HG03571 (cell line): ENCODE data around the gene KRTAP12-4.
"Not testable (repeated sequence)": the region's sequence is repeated elsewhere in the genome, so short reads cannot be mapped to it uniquely, and the experiment has no call there.

Experiments used
- ATAC-seq: cut with Tn5 transposase; IDR thresholded peaks from one replicate; pipeline ENCODE4 v1.9.1; 2021; ENCODE audit not compliant: unreplicated experiment

Gene KRTAP12-4

GRCh38 chr21:44637018-44637850 is 17.2 kb downstream of the KRTAP12-4 start, which contains the start of gene KRTAP10-10:
KRTAP10-10 (plus strand) TSS chr21:44637356; CDS start chr21:44637418, 62 bp downstream.
- ATAC-seq = no peak

GRCh38 chr21:44636209-44637017 is 18.0 kb downstream of the KRTAP12-4 start:
- no peak for ATAC-seq

DNA sequence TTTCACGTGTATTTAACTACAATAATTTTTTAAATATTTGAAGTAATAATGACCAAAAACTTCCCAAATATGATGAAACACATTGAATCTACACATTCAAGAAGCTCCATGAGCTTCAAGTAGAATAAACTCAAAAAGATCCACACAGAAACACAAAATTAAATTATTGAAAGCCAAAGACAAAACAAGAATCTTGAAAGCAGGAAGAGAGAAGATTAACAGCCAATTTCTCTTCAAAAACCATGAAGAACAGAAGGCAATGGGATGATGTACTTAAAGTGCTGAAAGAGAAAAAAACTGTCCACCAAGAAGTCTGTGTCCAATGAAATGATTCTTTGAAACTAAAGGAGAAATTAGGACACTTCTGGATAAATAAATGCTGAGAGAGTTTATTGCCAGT is 22.4 kb downstream of the KRTAP12-4 start:
- ATAC-seq = no peak

DNA sequence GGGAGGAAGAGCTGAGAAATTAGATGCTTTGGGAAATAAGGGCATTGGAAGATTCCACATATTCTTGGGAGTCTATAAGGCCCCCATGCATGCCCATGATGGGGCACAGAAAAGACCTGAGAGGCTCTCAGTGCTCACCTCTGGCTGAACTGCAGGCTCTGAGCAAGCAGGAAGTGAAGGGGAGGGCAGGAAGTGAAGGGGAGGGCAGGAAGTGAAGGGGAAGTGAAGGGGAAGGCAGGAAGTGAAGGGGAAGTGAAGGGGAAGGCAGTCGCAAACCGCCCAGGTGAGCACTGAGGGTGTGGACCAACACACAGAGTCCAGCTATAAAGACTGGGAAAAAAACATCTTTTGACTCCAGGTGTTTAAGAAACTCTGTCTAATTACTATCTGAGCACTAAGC is 24.0 kb downstream of the KRTAP12-4 start:
- ATAC-seq = no peak

DNA sequence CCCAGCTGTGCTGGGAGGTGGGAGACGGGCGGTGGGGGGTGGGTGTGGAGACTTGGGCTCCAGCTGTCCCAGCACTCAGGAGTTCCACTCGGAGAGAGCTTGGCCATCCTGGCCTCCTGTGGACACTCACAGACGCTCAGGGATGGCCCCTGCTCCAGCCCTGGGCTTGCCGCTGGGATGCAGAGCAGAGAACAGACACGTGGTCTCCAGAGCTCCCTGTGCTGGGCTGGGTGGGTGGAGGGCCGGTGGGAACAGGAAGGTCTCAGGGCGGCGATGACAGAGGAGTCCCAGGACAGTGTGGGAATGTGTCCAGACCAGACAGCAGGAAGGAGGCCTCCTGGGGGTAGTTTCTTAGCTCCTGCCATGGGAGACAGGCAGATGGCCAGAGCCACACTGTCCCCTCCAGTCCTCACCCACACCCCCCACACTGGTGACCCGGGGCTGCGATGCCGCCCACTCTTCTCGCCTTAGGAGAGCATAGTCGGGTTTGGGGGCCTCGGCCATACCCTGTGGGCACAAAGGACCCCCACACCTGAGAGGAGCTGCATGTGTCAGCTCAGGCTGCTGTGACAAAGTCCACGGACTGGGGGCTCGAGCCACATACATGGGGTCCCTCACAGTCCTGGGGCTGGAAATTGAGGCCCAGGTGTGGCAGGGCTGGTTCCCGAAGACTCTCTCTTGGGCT is 25.6 kb downstream of the KRTAP12-4 start:
- ATAC-seq = no peak

DNA sequence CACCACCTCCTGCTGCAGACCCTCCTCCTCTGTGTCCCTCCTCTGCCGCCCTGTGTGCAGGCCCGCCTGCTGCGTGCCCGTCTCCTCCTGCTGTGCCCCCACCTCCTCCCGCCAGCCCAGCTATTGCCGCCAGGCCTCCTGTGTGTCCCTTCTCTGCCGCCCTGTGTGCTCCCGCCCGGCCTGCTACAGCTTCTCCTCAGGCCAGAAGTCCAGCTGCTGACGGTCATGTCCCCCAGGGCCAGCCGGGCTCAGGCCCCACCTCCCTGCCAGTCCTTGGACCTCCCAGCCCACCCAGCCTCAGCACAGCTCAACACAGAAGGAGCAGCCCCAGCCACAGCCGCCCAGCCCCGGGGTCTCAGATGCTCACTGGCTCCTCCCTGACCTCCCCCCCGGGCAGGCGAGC is 26.6 kb downstream of the KRTAP12-4 start:
- ATAC-seq = not testable (repeated sequence)

DNA sequence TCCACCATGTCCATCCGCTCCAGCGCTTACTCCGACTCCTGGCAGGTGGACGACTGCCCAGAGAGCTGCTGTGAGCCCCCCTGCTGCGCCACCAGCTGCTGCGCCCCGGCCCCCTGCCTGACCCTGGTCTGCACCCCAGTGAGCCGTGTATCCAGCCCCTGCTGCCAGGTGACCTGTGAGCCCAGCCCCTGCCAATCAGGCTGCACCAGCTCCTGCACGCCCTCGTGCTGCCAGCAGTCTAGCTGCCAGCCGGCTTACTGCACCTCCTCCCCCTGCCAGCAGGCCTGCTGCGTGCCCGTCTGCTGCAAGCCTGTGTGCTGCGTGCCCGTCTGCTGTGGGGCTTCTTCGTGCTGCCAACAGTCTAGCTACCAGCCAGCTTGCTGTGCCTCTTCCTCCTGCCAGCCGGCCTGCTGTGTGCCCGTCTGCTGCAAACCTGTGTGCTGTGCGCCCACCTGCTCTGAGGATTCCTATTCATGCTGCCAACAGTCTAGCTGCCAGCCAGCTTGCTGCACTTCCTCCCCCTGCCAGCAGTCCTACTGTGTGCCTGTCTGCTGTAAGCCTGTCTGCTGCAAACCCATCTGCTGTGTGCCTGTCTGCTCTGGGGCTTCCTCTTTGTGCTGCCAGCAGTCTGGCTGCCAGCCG is 27.2 kb downstream of the KRTAP12-4 start:
- not testable (repeated sequence) for ATAC-seq

- no peak for ATAC-seq
These were observed 27.8 kb downstream of the KRTAP12-4 start, which contains the start of gene KRTAP10-9 for GRCh38 chr21:44626673-44627143. KRTAP10-9 (plus strand) TSS chr21:44627093; CDS start chr21:44627172, 79 bp downstream.

GRCh38 chr21:44626262-44626661 is 28.2 kb downstream of the KRTAP12-4 start:
- no peak for ATAC-seq

DNA sequence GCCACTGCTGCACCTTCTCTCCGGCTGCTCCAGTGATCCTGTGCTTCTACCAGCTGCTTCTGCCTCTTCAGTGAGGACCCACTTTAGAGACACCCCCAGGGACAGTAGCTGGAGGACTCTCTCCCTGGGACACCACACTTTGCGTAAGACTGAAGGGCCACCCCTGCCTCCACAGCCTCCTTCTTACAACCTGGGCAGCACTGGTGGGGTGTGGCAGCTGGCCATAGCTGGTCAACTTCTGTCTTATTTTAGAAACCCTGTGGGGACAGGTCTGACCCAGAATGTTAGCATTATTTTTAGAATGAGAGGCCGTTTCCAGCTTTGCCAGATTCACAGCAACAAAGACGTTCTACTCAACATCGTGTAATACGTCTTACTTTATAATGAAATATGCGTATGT is 28.7 kb downstream of the KRTAP12-4 start:
- no peak for ATAC-seq

DNA sequence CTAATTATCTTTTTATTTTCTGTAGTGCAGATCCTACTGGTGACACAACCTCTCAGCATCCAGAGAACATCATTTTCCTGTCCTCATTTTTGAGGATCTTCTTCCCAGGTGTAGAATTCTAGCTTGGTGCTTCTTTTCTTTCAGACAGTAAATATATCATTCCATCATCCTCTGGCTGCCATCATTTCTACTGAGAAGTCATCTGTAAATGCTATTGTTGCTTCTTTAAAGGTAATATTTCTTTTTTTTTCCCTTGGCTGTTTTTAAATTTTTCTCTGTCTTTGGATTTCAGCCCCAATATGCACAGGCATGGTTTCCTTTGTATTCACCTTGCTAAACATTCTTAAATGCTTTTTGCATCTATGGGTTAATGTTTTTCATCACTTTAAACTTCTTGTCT is 30.9 kb downstream of the KRTAP12-4 start:
- no peak for ATAC-seq

DNA sequence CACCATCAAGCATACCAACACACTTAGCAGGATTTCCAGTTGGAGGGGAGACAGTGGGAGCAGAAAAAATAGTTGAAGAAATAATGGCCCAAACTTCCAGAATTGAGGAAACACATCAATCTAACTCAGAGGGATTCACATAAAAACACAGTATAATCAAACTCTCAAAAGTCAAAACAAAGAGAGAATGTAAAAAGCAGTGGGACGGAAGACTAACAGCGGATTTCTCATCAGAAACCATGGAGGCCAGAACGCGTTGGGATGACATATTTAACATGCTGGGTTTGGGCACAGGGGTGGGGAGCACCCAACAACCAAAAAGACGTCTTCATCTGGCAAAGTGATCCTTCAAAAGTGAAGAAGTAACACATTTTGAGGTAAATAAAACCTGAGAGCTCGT is 34.6 kb downstream of the KRTAP12-4 start:
- ATAC-seq = no peak

- no peak for ATAC-seq
These were observed 35.5 kb downstream of the KRTAP12-4 start for GRCh38 chr21:44618909-44619308.

DNA sequence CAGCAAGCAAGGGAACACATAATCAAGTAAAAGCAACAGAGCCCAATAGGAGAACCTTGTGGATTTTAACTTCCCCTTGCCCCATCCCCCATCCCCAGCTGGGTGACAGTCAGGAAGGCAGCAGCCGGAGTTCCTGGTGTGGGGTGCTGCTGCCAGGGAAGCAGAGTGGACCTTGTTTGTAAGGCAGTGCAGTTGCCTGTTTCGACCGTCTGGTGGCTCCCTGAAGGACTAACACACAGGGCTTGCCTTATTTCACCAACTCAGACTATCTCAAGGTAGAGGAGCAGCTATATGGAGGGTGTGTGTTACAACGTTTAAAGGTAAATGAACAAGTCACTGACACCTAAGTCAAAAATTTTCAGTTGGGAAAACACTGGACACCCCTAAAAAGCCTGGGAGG is 36.0 kb downstream of the KRTAP12-4 start:
- no peak for ATAC-seq

DNA sequence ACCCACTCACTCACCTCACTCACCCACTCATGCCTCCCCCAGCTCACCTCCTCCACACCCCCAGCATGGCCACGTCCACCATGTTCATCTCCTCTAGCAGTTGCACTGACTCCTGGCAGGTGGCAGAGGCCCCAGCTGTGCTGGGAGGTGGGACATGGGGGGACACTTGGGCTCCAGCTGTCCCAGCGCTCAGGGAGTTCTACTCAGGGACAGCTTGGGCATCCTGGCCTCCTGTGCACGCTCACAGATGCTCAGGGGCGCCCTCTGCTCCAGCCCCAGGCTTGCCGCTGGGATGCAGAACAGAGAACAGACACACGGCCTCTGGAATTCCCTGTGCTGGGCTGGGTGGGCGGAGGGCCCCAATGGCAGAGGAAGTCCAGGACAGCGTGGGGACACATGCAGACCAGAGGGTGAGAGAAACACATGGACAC is 37.4 kb downstream of the KRTAP12-4 start:
- no peak for ATAC-seq

DNA sequence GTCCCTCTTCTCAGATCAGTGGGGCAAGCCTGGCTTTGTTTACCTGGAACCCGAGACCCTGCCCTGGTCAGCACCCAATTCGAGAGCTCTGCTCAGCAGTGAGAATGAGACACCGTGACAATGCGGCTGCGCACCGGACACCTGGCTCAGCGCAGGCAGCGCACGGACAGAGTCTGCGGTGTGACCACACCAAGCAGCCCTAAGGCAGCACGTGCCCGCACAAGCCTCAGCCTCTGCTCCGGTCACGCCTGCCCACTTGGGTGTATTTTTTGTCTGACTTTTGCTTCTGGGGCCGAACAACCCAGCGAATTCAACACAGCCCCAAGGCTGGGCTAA is 37.9 kb downstream of the KRTAP12-4 start:
- no peak for ATAC-seq

DNA sequence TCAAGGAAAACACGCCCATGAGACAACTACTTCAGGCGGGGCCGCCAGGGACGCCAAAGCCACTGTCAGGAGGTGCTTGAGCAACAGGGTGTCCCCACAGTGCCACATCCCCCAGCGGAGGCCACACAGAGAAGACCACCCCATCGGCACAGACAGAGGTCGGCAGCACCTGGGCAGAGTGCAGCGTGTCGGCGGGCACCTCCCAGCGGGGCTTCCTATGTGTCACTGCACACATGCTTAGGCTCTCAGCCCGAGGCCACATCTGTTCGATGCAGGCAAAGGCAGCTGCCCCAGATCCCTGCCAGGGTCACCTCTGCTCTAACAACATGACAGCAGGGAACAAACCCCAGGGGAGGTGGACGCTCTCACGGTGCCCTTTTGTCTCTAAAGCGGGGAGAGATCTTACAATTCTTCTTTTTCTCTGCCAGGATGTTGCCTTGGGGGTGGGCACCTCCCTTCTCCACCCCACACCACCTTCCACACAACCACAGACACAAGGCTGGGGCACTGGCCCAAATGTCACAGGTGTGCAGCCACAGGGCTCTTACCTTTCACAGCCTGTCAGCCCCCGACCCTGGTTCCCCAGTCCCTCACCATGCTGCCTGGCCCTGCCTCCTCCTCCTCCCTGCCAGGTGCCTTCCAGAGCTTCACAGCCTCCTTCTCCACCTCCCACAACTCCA is 38.4 kb downstream of the KRTAP12-4 start:
- no peak for ATAC-seq

GRCh38 chr21:44615466-44615865 is 39.0 kb downstream of the KRTAP12-4 start:
- ATAC-seq = no peak

DNA sequence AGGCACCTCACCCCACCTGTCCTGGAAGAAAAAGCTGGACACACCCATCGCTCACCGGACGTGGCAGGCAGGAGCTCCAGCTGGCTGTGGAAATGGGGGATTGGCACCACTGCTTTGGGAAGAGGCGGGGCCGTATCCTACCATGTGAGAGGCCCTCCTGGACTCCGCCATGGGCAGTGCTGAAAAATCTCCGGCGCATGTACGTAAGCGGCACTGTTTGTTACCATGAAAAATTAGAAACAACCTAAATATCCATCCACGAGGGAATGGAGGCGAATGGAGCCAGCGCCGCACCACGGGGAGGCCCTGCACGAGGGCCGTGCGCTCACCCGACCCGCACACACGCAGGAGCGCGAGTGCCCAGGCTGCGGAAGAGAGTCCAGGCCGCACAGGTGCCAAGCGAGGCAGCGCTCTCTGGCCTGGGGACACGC is 39.5 kb downstream of the KRTAP12-4 start:
- no peak for ATAC-seq

GRCh38 chr21:44614161-44614631 is 40.3 kb downstream of the KRTAP12-4 start:
- no peak for ATAC-seq
